ENCODE measurements around the gene CYP2E1.

DNA sequence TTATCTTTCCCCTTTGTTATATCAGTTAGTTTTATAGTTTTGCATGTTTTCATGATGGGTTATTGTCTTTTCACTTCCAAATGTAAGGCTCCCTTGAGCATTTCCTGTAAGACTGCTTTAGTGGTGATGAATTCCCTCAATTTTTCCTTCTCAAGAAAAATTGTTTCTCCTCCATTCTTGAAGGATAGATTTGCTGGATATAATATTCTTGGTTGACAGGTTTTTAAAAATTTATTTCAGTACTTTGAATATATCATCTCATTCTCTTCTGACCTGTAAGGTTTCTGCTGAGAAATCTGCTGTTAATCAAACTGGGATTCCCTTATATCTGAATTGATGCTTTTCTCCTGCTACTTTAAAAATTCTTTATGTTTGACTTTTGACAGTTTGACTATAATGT is 40.1 kb upstream of the CYP2E1 start:
- TF ChIP-seq, protein P1, sequence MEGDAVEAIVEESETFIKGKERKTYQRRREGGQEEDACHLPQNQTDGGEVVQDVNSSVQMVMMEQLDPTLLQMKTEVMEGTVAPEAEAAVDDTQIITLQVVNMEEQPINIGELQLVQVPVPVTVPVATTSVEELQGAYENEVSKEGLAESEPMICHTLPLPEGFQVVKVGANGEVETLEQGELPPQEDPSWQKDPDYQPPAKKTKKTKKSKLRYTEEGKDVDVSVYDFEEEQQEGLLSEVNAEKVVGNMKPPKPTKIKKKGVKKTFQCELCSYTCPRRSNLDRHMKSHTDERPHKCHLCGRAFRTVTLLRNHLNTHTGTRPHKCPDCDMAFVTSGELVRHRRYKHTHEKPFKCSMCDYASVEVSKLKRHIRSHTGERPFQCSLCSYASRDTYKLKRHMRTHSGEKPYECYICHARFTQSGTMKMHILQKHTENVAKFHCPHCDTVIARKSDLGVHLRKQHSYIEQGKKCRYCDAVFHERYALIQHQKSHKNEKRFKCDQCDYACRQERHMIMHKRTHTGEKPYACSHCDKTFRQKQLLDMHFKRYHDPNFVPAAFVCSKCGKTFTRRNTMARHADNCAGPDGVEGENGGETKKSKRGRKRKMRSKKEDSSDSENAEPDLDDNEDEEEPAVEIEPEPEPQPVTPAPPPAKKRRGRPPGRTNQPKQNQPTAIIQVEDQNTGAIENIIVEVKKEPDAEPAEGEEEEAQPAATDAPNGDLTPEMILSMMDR (conservative IDR thresholded peaks at IDR 0.05), result no peak
- TF ChIP-seq ZFX (IDR thresholded peaks at IDR 0.05), result no peak

Measured in C4-2B (cell line).